Amniotic stem cell (primary cell): Measurements from ENCODE around the gene ACYP1.

Experiments used
- DNase-seq: peaks from one replicate; lab custom pipeline; 2025; lab: John Stamatoyannopoulos, UW

ACYP1 gene

DNA sequence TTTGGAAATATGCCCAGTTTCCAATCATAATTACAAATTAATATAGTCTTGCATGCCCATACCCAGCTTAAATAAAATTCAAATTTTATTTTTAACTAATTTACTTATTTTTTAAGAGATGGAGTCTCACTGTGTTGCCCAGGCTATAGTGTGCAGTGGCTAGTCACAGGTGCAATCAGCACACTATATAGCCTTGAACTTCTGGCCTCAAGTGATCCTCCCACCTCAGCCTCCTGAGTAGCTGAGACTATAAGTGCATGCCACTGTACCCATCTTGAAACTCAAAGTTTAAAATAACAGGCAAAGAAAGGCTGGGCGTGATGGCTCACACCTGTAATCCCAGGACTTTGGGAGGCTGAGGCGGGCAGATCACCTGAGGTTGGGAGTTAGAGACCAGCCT is 22.9 kb downstream of the ACYP1 start:
- no peak for DNase-seq

DNA sequence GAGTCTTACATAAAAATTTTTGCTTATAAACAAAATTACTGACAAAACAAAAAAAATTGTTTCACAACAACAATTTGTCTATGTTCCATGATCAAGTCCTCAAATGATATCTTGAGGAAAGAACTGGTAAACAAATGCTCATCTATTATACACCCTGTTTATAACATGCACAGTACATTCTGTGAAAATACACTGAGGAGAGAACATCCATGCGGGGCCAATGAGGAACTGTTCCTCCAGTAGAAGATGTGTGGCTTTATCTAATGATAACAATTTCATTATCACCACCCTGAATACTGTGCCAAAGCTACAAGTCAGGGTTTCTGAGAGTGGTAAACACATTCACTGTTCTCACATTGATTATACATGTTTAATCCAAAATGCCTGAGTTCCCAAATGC is 23.3 kb downstream of the ACYP1 start:
- no peak for DNase-seq

DNA sequence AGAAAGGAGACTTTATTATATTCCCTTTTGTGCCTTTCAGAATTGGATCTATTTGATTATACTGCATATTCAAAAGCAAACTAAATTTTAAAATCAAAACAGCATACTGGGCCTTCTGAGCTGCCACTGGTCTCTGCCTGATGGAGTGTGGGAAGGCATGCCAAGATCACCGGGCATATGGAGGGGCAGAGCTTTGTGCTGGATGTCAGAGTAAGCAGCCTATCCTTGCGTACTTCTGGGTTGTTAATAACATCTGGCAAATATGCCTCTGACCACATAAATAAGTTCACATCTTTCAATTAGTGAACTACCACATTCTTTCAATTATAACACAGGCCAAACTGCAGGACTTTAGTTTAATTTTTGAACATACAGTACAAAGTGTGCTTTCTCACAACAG is 30.9 kb downstream of the ACYP1 start:
- DNase-seq: no peak

GRCh38 chr14:75030147-75030546 is 33.7 kb downstream of the ACYP1 start:
- DNase-seq: no peak

DNA sequence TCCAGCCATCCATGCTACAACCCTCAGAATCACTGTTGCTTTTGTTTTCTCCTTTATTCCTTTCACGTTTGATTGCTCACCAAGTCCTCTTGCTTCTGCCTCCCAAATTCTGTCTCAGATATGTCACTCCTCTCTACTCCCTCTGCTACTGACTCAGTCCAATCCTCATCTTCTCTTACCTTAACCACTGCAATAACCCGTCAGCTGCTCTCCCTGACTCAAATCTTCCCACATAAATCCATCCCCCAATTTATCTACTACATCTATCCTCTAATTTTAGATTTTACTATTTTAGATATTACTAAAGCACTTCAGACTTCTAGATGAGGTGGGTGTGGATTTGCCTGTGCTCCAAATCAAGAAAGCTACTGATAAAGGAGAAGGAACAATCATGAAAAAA is 37.9 kb downstream of the ACYP1 start:
- DNase-seq: no peak

GRCh38 chr14:75025082-75025481 is 38.7 kb downstream of the ACYP1 start:
- DNase-seq: no peak

- no peak for DNase-seq
These were observed 40.7 kb downstream of the ACYP1 start for GRCh38 chr14:75023108-75023507.

- DNase-seq: no peak
These were observed 41.2 kb downstream of the ACYP1 start for GRCh38 chr14:75022655-75023054.

GRCh38 chr14:75018694-75019093 is 45.1 kb downstream of the ACYP1 start:
- no peak for DNase-seq

DNA sequence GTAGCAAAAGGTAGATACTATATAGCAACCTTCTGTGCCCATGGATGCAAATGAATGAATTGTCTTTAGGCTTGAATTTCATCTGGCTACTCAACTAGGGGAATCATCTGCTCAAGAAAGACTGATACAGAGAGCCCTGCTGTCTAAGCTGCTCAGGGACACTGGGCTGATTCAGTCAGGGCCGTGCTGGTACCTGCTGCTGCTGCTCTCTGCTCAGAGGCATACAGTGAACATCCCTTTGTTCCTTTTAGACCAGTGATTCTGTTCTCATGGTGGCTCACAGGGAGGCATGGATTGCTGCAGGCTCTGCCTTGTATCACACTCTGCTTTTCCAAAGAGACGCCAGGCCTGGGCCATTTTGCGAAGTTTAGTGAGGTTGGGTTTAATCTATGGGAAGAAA is 47.0 kb downstream of the ACYP1 start:
- no peak for DNase-seq

GRCh38 chr14:75015496-75015895 is 48.3 kb downstream of the ACYP1 start:
- no peak for DNase-seq

DNA sequence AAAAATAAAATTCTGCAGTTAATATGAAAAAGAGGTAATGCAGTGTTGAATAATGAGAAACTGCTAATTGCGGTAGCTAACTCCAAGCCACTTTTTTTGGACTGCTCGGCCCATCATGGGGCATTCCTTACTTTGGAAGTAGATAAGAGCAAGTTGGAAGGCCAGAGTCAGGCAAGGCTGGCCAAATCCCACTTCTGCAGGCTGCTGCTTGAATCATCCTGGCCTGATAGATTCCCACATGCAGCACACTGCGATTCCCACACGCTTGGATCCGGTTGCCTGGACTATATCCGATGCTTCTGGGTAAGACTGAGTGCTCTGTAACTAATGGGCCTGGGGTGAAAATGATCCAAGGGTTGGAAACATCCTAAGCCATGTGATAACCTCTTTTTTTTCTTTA is 50.5 kb downstream of the ACYP1 start:
- DNase-seq: no peak

DNA sequence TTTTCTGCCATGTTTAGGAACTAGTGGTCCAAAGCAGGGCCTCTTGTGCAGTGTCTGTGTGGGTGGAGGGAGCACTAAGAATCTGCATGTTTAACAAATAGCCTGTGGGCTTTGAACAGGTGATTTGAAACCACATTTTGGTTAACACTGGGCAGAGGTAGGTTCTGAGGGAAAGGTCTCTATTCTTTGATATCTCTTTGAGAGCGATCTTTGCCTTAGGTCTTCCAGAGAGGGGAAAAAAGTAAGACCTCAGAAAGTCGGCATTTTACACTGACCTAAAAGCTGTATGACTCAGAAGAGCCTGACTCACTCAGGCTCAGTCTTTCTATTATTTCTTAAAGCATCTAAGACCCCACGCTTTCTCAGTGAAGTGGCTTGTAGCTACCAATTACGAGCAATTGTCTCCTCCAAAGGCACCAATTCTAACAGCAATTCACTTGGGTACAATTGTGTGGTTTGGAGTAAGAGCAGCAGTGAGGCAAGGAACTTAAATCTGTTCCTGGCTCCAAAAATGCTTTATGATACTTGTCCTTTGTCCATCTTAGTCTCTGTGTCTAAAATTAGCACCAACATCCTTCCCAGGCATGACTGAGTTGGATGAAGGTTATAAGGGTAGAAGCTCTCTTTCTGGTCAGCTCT is 52.3 kb downstream of the ACYP1 start:
- peak; percentile 25 for DNase-seq

DNA sequence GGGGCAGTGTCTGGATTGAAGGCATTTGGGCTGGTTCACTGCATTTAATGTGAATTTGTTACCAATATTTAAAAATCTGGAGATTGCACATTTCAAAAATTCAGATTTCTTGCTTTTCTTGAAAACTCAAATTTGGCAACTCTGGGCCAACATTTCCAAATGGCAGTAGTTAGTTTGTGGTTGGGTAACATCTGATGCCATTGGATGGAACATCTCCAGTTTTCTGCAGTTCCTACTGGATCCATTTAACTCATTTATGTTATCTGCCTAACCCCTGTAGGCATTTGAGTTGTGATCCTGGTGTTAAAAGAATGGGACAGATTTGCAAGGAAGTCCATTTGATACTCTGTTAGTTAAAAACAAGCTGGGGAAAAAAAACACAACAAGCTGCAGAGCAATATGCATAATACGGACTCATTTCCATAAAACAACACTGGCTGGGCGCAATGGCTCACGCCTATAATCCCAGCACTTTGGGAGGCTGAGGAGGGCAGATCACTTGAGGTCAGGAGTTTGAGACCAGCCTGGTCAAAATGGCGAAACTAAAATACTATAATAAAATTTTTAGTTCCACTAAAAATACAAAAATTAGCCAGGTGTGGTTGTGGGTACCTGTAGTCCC is 53.2 kb downstream of the ACYP1 start:
- DNase-seq: no peak

DNA sequence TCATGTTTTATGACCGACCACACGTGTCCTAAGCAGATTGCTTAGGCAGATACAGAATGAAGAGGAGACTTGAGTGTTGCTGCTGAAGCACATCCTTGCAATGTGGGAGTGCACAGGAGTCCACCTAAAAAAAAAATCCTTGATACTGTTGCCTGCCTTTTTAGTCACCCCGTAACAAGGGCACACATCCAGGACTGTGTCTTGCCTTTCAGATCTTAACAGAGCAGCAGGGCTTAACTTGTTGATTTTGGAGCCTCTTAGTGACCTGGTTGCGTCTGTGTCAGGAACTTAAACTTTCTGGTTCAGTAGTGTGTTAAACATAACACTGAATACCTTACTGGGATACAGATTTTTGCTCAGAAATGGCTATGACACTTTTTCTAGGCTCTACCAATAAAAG is 54.6 kb downstream of the ACYP1 start:
- no peak for DNase-seq

GRCh38 chr14:75005357-75005756 is 58.5 kb downstream of the ACYP1 start:
- DNase-seq: no peak

GRCh38 chr14:75003250-75004027 is 60.4 kb downstream of the ACYP1 start:
- DNase-seq: no peak
